SK-N-MC (cell line): ENCODE data around the gene CLDN25.
"Not testable (repeated sequence)": the region's sequence is repeated elsewhere in the genome, so short reads cannot be mapped to it uniquely, and the experiment has no call there.

ENCODE experiments used
- EZH2 ChIP-seq: fragments of 200-600 bp; sonication (generic); IDR thresholded peaks from one replicate; pipeline ENCODE4 v1.6.1; 2017; ENCODE audit warnings: antibody characterized with exemption
- POLR2AphosphoS5 ChIP-seq: IDR thresholded peaks from 2 replicates; pipeline ENCODE4 v1.6.1; 2012; ENCODE audit warnings: mild to moderate bottlenecking, low read depth, low read length, borderline replicate concordance

GRCh38 chr11:113789016-113789415 lies 9.4 kb downstream of the CLDN25 start:
- TF ChIP-seq POLR2AphosphoS5, EZH2: not testable (repeated sequence)
